Upper lobe of left lung (tissue), 6 donors: ENCODE results near the gene ALG1L2. TPM values are rescaled to one million over a fixed set of nuclear protein-coding genes. Genes with fewer than 3 reads are reported as not detected.
"Not testable (repeated sequence)": the region's sequence is repeated elsewhere in the genome, so short reads cannot be mapped to it uniquely, and the experiment has no call there.

Experiments
- ATAC-seq, 2 donors: fragments of 200-7000 bp; cut with Tn5 transposase; one replicate each; pipeline ENCODE4 v1.9.1; 2022; ENCODE audit warnings: mild to moderate bottlenecking in 2 of 2, moderate library complexity in 2 of 2; ENCODE audit not compliant: low FRiP score in 2 of 2
- DNase-seq, 2 donors: peaks; one replicate each; pipeline ENCODE4 v3.0.0-alpha.2; 2019 to 2020
- H3K27ac ChIP-seq, 4 donors: fragments of 200-600 bp; sonication (generic); one replicate each; pipeline ENCODE4 v1.5.1; 2016 to 2019
- H3K27me3 ChIP-seq, 4 donors: fragments of 200-600 bp; sonication (generic); one replicate each; pipeline ENCODE4 v1.5.1; 2017 to 2019
- H3K36me3 ChIP-seq, 4 donors: fragments of 200-600 bp; sonication (generic); one replicate each; pipeline ENCODE4 v1.5.1; 2016 to 2019
- H3K4me1 ChIP-seq, 4 donors: fragments of 200-600 bp; sonication (generic); one replicate each; pipeline ENCODE4 v1.5.1; 2018 to 2019
- H3K4me3 ChIP-seq, 4 donors: fragments of 200-600 bp; sonication (generic); one replicate each; pipeline ENCODE4 v1.5.1; 2017 to 2019; ENCODE audit warnings: mild to moderate bottlenecking in 2 of 4, moderate library complexity in 1 of 4
- H3K9me3 ChIP-seq, 4 donors: fragments of 200-600 bp; sonication (generic); one replicate each; pipeline ENCODE4 v1.5.1; 2018 to 2019
- EP300 ChIP-seq, 4 donors: sonication (generic); formaldehyde crosslinking; IDR thresholded peaks; one replicate each; pipeline ENCODE4 v1.5.1; 2017; ENCODE audit warnings: antibody characterized with exemption in 4 of 4, control low read depth in 2 of 4
- POLR2AphosphoS5 ChIP-seq, 2 donors: sonication (generic); formaldehyde crosslinking; IDR thresholded peaks; one replicate each; pipeline ENCODE4 v1.5.1; 2017; ENCODE audit warnings: antibody characterized with exemption in 2 of 2
- WGBS, 2 donors: methylation state at CpG; one replicate each; pipeline ENCODE4 v1.1.5; 2017 to 2018; 5-methylcytosine and 5-hydroxymethylcytosine counted together
- total RNA-seq, 6 donors: library from RNA; depleted of rRNA in 4 of 6; stranded (reverse); fragments of >200 nt in 4 of 6; gene quantifications; one replicate each; pipeline versions ENCODE4 v1.1.0 to v1.2.1, GENCODE V29; 2016 to 2021
- TF ChIP-seq, protein P1 (sequence below), 6 experiments: fragments of 450-650 bp in 4 of 6; fragments of 200-600 bp in 2 of 6; sonication (generic) in 2 of 6; IDR thresholded peaks; one replicate each; pipeline ENCODE4 v1.5.1; 2016 to 2019; ENCODE audit warnings: antibody characterized with exemption in 6 of 6
- donor health status: DM: no; HTN: no; CAD: no; lungs with moderate emphysema.
- donor health status: DM: no; HTN: yes; CAD: no; lungs with severe emphysema.

The ALG1L2 gene
- total RNA-seq, 6 donors from 2014 or later, result 0.83 to 2.1 (median 1.3) TPM; not detected in 3

- 84 to 86% methylated on average over 2 of the region's 2 CpGs for WGBS, 2 donors
- DNase-seq, result not testable (repeated sequence)
These were observed 56.1 kb downstream of the ALG1L2 start for GRCh38 chr3:130137685-130138084.

DNA sequence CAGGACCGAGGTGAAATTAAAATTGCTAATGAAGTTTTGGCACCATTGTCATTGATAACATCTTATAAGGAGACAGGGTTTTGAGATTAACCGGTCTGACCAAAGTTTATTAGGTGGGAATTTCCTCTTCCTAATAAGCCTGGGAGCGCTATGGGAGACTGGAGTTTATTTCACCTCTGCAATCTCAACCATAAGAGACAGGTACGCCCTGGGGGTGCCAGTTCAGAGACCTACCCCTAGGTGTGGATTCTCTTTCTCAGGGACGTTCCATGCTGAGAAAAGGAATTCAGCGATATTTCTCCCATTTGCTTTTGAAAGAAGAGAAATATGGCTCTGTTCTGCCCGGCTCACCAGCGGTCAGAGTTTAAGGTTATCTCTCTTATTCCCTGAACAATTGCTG lies 57.4 kb downstream of the ALG1L2 start:
- H3K27ac ChIP-seq, H3K4me3 ChIP-seq, ATAC-seq, H3K36me3 ChIP-seq, DNase-seq, H3K27me3 ChIP-seq, H3K9me3 ChIP-seq, H3K4me1 ChIP-seq: not testable (repeated sequence)
- WGBS, 2 donors, result 82 to 86% methylated on average over 5 to 8 of the region's 8 CpGs

More at GRCh38 chr3:130137685-130138084, 56.1 kb downstream of the ALG1L2 start:
- not testable (repeated sequence) for H3K4me3 ChIP-seq, H3K36me3 ChIP-seq, H3K9me3 ChIP-seq, ATAC-seq, H3K4me1 ChIP-seq, H3K27ac ChIP-seq, H3K27me3 ChIP-seq

- H3K36me3 ChIP-seq, H3K4me3 ChIP-seq, H3K27ac ChIP-seq, H3K9me3 ChIP-seq, H3K4me1 ChIP-seq, ATAC-seq, H3K27me3 ChIP-seq: not testable (repeated sequence)
- DNase-seq, result peak in 1 of 2 donors; percentile 32
- 28 to 41% methylated on average over 16 of the region's 16 CpGs for WGBS, 2 donors
These were observed 59.1 kb downstream of the ALG1L2 start for GRCh38 chr3:130140756-130141155.

DNA sequence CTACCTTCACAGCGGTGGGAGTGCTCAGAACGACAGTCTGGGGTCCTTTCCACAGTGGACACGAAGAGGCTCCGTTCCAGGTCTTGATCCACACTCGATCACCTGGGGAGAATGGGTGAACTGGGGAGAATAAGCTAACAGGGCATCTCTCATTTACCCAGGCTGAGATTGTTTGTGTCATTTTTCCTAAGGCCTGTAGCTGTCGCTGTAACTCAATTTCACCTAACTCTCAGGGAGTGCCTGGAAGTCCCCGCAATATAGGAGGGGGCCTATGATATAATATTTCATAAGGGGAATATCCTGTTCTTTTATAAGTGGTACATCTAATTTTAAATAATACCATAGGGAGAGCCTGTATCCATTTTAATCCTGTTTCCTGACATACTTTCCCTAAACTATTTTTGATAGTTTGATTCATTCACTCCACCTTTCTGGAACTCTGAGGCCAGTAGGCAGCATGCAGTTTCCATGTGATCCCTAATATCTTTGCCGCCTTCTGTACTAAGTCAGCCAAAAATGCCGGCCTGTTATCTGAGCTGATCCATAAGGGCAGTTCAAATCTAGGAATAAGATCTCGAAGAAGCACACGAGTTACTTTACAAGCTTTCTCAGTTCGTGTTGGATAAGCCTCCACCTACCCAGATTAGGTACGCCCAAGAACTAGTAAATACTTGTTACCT lies 62.2 kb downstream of the ALG1L2 start:
- WGBS, 2 donors, result 61 to 63% methylated on average over 12 to 13 of the region's 13 CpGs
- TF ChIP-seq, protein P1, sequence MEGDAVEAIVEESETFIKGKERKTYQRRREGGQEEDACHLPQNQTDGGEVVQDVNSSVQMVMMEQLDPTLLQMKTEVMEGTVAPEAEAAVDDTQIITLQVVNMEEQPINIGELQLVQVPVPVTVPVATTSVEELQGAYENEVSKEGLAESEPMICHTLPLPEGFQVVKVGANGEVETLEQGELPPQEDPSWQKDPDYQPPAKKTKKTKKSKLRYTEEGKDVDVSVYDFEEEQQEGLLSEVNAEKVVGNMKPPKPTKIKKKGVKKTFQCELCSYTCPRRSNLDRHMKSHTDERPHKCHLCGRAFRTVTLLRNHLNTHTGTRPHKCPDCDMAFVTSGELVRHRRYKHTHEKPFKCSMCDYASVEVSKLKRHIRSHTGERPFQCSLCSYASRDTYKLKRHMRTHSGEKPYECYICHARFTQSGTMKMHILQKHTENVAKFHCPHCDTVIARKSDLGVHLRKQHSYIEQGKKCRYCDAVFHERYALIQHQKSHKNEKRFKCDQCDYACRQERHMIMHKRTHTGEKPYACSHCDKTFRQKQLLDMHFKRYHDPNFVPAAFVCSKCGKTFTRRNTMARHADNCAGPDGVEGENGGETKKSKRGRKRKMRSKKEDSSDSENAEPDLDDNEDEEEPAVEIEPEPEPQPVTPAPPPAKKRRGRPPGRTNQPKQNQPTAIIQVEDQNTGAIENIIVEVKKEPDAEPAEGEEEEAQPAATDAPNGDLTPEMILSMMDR (IDR thresholded peaks at IDR 0.05), result peak in 4 of 6 experiments; percentile 14 to 35 (median 22)
- peak overlapping the region in 2 of 4 donors; percentile 49 to 51 for H3K27ac ChIP-seq

GRCh38 chr3:130144328-130144650 lies 62.7 kb downstream of the ALG1L2 start:
- 72 to 87% methylated on average over 9 of the region's 9 CpGs for WGBS, 2 donors
- DNase-seq, result peak in 1 of 2 donors; percentile 70
- H3K36me3 ChIP-seq, ATAC-seq, H3K4me1 ChIP-seq, H3K27me3 ChIP-seq, H3K4me3 ChIP-seq, H3K9me3 ChIP-seq: not testable (repeated sequence)
- peak in 1 of 4 donors; percentile 18 for TF ChIP-seq EP300 (IDR thresholded peaks at IDR 0.05)
- TF ChIP-seq POLR2AphosphoS5 (IDR thresholded peaks at IDR 0.05), result peak in 1 of 2 donors; percentile 6
- H3K27ac ChIP-seq, result peak overlapping the region in 2 of 4 donors; percentile 49 to 51

More for the DNA sequence above, 62.2 kb downstream of the ALG1L2 start:
- not testable (repeated sequence) for H3K4me1 ChIP-seq, DNase-seq, ATAC-seq, H3K9me3 ChIP-seq, H3K4me3 ChIP-seq, H3K36me3 ChIP-seq, H3K27me3 ChIP-seq

- not testable (repeated sequence) for H3K27me3 ChIP-seq, H3K4me1 ChIP-seq, DNase-seq, ATAC-seq, H3K36me3 ChIP-seq, H3K4me3 ChIP-seq, H3K9me3 ChIP-seq
- 73 to 74% methylated on average over 5 of the region's 5 CpGs for WGBS, 2 donors
- H3K27ac ChIP-seq, result peak overlapping the region in 1 of 4 donors; percentile 30
These were observed 63.8 kb downstream of the ALG1L2 start for GRCh38 chr3:130145456-130145855.

GRCh38 chr3:130146465-130146864 lies 64.8 kb downstream of the ALG1L2 start:
- not testable (repeated sequence) for H3K4me1 ChIP-seq, H3K4me3 ChIP-seq, H3K36me3 ChIP-seq, H3K27ac ChIP-seq, ATAC-seq, H3K27me3 ChIP-seq, DNase-seq, H3K9me3 ChIP-seq
- 79 to 94% methylated on average over 5 to 6 of the region's 6 CpGs for WGBS, 2 donors

Other genes starting within 250 kb of the ALG1L2 start
- 10 to 100 TPM; 16.9 to 39.2 (median 27.9) TPM for gene TMCC1, start 188.1 kb upstream of the ALG1L2 start, total RNA-seq
- gene TRH, start 107.1 kb upstream of the ALG1L2 start, total RNA-seq, result under 1 TPM in 4 of 6 donors, not detected in 2; 0.13 to 0.55 (median 0.32) TPM